HFFc6 (cell line): ENCODE measurements around the gene PRKAG2. TPM values are rescaled to one million over a fixed set of nuclear protein-coding genes. Genes with fewer than 3 reads are reported as not detected.
"Not testable (repeated sequence)": the region's sequence is repeated elsewhere in the genome, so short reads cannot be mapped to it uniquely, and the experiment has no call there.

Experiments used
- DNase-seq: peaks from one replicate; pipeline ENCODE4 v3.0.0-alpha.2; 2018
- H3K27ac Mint-ChIP-seq: 2 replicates; pipeline ENCODE4 v1.8.0; 2020; ENCODE audit warnings: mild to moderate bottlenecking, mixed read lengths
- H3K27me3 Mint-ChIP-seq: 2 replicates; pipeline ENCODE4 v1.8.0; 2021; ENCODE audit warnings: mild to moderate bottlenecking, moderate library complexity, mixed read lengths; ENCODE audit not compliant: insufficient read depth
- H3K36me3 Mint-ChIP-seq: 2 replicates; pipeline ENCODE4 v1.8.0; 2021; ENCODE audit warnings: low read depth, mixed read lengths
- H3K4me1 Mint-ChIP-seq: 2 replicates; pipeline ENCODE4 v1.8.0; 2020; ENCODE audit warnings: low read depth, mixed read lengths
- H3K4me3 Mint-ChIP-seq: 2 replicates; pipeline ENCODE4 v1.8.0; 2020; ENCODE audit warnings: mild to moderate bottlenecking, moderate library complexity, mixed read lengths
- H3K9me3 Mint-ChIP-seq: 2 replicates; pipeline ENCODE4 v1.8.0; 2020; ENCODE audit warnings: mild to moderate bottlenecking, mixed read lengths
- total RNA-seq, 6 experiments: library from RNA; stranded (reverse); fragmentation: NEBNext Ultra II Directional; extraction: Animal tissue kit (Norgen Biotek cat#: 25700); gene quantifications; 2 replicates in 1 of 6; 3 replicates in 5 of 6; pipeline ENCODE4 v1.2.3, GENCODE V29; 2021
- TF ChIP-seq, protein P1 (sequence below): fragments of 200-600 bp; sonication (generic); IDR thresholded peaks from 2 replicates; pipeline ENCODE4 v1.5.0; 2021; ENCODE audit warnings: antibody characterized with exemption, mild to moderate bottlenecking

The PRKAG2 gene
- total RNA-seq, 6 experiments from 2014 or later = 15.1 to 19.2 (median 18.4) TPM

DNA sequence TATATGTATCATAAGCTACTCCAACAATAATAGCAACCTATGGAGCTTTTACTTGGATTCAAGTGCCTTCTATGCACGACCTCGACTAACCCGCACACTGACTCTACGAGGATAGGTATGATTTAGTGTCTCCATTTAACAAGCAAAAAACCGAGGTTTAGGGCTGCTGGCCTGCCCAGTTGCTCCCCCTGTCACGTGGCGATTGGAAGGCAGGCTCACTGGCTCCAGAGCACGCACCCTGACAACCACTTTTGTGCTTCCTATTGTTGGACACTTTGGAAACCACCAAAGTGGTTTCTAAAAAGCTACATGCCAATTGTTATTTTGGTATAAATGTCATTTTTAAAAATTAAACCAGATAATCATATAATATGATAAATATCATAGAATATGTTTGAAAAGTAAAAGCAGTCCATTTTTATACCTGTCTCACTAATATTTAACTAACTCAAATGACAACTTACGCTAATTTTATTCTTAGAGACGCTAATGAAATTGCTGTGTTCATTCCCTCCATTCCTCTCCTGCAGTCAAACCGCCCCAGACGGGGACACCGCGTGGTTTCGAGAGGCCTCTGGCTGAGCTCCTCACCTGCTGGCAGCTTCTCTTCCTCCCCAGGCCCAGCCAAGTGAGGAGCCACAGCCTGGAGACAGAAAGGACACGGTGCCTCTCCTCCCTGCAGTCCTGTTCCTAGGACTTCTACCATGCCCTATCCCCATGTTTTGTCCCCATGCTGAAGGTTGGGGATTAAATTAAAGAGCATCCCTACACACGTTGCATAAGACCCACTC is 335.0 kb downstream of the PRKAG2 start:
- Mint-ChIP-seq H3K9me3 (no peaks in the 10 kb centered on the region), H3K27me3 (peaks cover 52% of the 10 kb centered on the region), H3K4me1 (peaks cover 20% of the 10 kb centered on the region), H3K4me3 (no peak overlapping the region), H3K27ac (no peak overlapping the region), H3K36me3 (no peaks in the 10 kb centered on the region)
- no peak for DNase-seq
- TF ChIP-seq, protein P1, sequence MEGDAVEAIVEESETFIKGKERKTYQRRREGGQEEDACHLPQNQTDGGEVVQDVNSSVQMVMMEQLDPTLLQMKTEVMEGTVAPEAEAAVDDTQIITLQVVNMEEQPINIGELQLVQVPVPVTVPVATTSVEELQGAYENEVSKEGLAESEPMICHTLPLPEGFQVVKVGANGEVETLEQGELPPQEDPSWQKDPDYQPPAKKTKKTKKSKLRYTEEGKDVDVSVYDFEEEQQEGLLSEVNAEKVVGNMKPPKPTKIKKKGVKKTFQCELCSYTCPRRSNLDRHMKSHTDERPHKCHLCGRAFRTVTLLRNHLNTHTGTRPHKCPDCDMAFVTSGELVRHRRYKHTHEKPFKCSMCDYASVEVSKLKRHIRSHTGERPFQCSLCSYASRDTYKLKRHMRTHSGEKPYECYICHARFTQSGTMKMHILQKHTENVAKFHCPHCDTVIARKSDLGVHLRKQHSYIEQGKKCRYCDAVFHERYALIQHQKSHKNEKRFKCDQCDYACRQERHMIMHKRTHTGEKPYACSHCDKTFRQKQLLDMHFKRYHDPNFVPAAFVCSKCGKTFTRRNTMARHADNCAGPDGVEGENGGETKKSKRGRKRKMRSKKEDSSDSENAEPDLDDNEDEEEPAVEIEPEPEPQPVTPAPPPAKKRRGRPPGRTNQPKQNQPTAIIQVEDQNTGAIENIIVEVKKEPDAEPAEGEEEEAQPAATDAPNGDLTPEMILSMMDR = no peak

DNA sequence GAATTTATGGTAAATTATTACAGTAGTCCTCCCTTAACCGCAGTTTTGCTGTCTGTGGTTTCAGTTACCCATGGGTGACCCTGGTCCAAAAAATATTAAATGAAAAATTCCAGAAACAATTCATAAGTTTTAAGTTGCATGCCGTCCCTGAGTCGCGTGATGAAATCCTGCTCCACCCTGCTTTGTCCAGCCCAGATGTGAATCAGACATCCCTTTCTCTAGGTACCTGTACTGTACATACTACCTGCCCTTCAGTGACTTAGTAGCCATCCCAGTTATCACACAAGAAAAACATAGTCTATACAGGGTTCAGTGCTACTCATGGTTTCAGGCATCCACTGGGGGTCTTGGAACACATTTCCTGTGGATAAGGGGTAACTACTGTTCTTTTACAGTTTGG is 336.8 kb downstream of the PRKAG2 start:
- DNase-seq = no peak
- H3K4me1 Mint-ChIP-seq = peaks cover 20% of the 10 kb centered on the region
- TF ChIP-seq, protein P1 = no peak
- peaks cover 40% of the 10 kb centered on the region for H3K27me3 Mint-ChIP-seq
- no peak overlapping the region for H3K4me3 Mint-ChIP-seq
- H3K9me3 Mint-ChIP-seq = no peaks in the 10 kb centered on the region
- no peaks in the 10 kb centered on the region for H3K36me3 Mint-ChIP-seq
- no peak overlapping the region for H3K27ac Mint-ChIP-seq

DNA sequence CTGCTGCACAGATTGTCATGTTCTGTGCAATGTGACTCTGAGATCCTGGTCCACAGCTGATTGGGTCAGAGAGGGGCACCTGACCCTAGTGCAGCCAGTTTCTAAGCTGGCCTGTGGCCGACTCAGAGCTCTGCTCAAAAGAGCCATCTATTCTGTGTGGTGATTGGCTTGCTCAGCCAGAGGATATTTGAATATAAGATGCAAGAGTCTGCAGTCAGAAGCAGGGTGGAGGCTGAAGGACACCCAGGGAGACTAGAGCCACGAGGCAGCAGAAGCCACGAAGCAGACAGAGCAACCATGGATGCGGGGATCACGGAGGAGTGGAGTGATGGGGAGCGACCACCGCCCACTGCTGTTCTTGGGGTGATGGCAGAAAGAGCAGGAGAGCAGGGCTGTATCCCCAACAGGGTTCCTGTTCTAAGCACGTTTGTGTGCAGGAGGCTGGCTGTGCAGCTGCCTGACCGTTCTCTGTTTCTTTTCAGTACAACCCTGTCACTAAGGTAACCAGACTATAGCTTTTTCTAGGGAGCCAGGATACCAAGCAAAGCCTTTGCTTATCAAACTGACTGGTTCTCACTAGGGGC is 337.7 kb downstream of the PRKAG2 start:
- TF ChIP-seq, protein P1 = no peak
- DNase-seq = peak; percentile 15
- H3K9me3 Mint-ChIP-seq = no peaks in the 10 kb centered on the region
- H3K4me3 Mint-ChIP-seq = peak overlapping the region; percentile 32; the same call in 1 of the 2 replicates
- H3K4me1 Mint-ChIP-seq = peaks cover 20% of the 10 kb centered on the region
- H3K36me3 Mint-ChIP-seq = no peaks in the 10 kb centered on the region
- H3K27ac Mint-ChIP-seq = peak overlapping the region; percentile 27; the same call in 1 of the 2 replicates
- peaks cover 34% of the 10 kb centered on the region for H3K27me3 Mint-ChIP-seq

DNA sequence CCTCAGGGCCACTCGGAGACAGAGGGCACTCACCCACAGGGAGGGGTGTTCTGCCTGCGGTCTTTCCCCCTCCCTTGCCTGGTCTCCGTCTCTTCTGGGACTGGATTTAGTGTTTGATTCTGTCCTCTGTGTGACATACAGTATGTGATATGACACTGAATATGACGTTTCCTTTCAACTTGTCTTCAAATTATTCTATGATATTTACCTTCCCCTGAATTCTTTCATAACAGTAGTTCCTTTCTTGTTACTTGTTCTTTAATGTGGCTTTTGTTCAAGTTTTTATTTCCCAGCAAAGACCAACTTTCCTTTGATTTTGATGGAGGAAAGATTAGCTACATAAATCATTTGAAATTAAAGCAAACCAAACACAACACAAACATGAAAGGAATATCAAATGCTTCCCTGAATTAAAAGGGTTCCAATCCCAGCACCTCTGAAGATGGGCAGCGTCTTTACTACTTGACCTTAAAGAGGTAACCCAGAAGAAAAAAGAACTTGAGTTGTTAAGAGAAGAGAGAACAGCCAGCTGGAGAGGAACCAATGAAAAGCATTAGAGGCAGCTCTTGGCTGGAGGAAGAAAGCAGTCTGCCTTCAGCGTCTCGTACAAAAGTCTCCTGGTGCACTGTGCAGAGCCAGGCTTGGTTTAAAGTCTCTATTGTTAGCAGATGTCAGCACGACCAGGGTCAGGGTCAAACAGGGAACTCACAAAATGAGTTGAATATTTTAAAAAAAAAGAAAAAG is 338.9 kb downstream of the PRKAG2 start:
- H3K27me3 Mint-ChIP-seq = peaks cover 24% of the 10 kb centered on the region
- H3K36me3 Mint-ChIP-seq = no peaks in the 10 kb centered on the region
- TF ChIP-seq, protein P1 = no peak
- no peak for DNase-seq
- no peak overlapping the region for H3K27ac Mint-ChIP-seq
- no peak overlapping the region for H3K4me3 Mint-ChIP-seq
- peaks cover 20% of the 10 kb centered on the region for H3K4me1 Mint-ChIP-seq
- no peaks in the 10 kb centered on the region for H3K9me3 Mint-ChIP-seq

DNA sequence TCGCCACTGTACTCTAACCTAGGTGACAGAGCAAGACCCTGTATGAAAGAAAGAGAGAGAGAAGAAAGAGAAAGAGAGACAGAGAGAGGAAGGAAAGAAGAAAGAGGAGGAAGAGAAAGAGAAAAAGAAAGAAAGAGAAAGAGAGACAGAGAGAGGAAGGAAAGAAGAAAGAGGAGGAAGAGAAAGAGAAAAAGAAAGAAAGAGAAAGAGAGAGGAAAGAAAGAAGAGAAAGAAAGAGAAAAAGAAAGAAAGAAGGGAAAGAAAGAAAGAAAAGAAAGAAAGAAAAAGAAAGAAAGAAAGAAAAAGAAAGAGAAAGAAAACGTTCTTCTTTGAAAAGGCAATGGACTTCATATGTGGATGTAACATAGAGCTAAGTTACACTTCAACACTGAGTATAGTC is 340.7 kb downstream of the PRKAG2 start:
- not testable (repeated sequence) for H3K27ac Mint-ChIP-seq, H3K9me3 Mint-ChIP-seq, H3K36me3 Mint-ChIP-seq, H3K4me3 Mint-ChIP-seq, DNase-seq
- H3K4me1 Mint-ChIP-seq = peaks cover 20% of the 10 kb centered on the region
- H3K27me3 Mint-ChIP-seq = peaks cover 15% of the 10 kb centered on the region

DNA sequence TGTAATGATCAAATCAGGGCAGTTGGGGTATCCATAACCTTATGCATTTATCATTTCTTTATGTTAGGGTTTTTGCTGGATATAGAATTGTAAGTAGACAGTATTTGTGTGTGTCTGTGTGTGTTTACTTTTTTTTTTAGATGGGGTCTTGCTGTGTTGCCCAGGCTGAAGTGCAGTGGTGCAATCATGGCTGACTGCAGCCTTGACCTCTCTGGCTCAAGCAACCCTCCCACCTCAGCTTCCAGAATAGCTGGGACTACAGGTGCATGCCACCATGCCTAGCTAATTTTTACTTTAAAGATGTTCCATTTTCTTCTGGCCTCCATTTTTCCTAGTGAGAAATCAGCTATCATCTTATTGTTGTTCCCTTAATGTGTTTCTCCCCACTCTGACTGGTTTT is 347.1 kb downstream of the PRKAG2 start:
- TF ChIP-seq, protein P1 = no peak
- Mint-ChIP-seq H3K9me3 (peaks cover 26% of the 10 kb centered on the region), H3K4me1 (no peaks in the 10 kb centered on the region), H3K4me3 (no peak overlapping the region), H3K36me3 (peaks cover 16% of the 10 kb centered on the region), H3K27ac (no peak overlapping the region), H3K27me3 (peaks cover 12% of the 10 kb centered on the region)
- DNase-seq = no peak
